SK-N-SH (cell line): Measurements from ENCODE around the gene ARHGAP11A.

Experiments
- EP300 ChIP-seq, 2 experiments: IDR thresholded peaks; 2 replicates each; pipeline versions ENCODE4 v1.4.0 to v1.6.1; 2012; ENCODE audit warnings: borderline replicate concordance in 1 of 2, low read depth in 1 of 2, low read length in 1 of 2
- FOSL2 ChIP-seq: IDR thresholded peaks from 2 replicates; pipeline ENCODE4 v1.4.0; 2012; ENCODE audit warnings: low read depth, mild to moderate bottlenecking, moderate library complexity, borderline replicate concordance
- FOXM1 ChIP-seq: IDR thresholded peaks from 2 replicates; pipeline ENCODE4 v1.4.0; 2012; ENCODE audit warnings: low read depth, mild to moderate bottlenecking
- GATA2 ChIP-seq: sonication (generic); formaldehyde crosslinking; IDR thresholded peaks from 2 replicates; pipeline ENCODE4 v1.5.0; 2020; ENCODE audit warnings: mild to moderate bottlenecking, missing genetic modification reagents
- NRF1 ChIP-seq: IDR thresholded peaks from 2 replicates; pipeline ENCODE4 v1.6.1; 2012; ENCODE audit warnings: low read depth, mild to moderate bottlenecking, low read length
- PBX3 ChIP-seq: IDR thresholded peaks from 2 replicates; pipeline ENCODE4; 2012
- POLR2AphosphoS5 ChIP-seq: IDR thresholded peaks from 2 replicates; pipeline ENCODE4 v1.6.1; 2012; ENCODE audit warnings: low read depth, low read length
- RAD21 ChIP-seq: IDR thresholded peaks from 2 replicates; pipeline ENCODE4 v1.6.1; 2012; ENCODE audit warnings: mild to moderate bottlenecking, low read length
- SMC3 ChIP-seq: IDR thresholded peaks from 2 replicates; pipeline ENCODE4 v1.6.1; 2012; ENCODE audit warnings: low read depth, low read length, improper control_type of control experiment
- TAF1 ChIP-seq: IDR thresholded peaks from 2 replicates; pipeline ENCODE4 v1.6.1; 2012; ENCODE audit warnings: low read depth, mild to moderate bottlenecking, low read length, moderate library complexity, borderline replicate concordance
- TF ChIP-seq, protein P1 (sequence below): fragments of 200-600 bp; sonication (generic); IDR thresholded peaks from 2 replicates; pipeline ENCODE4 v1.6.1; 2017; ENCODE audit warnings: antibody characterized with exemption, mild to moderate bottlenecking, moderate library complexity
- TF ChIP-seq, protein P2 (sequence below): fragments of 150-350 bp; IDR thresholded peaks from 2 replicates; pipeline ENCODE4 v1.6.1; 2017; ENCODE audit warnings: antibody characterized with exemption, low read length, low read depth, borderline replicate concordance
- TF ChIP-seq, protein P3 (sequence below): IDR thresholded peaks from 2 replicates; pipeline ENCODE4 v1.4.0; 2012; ENCODE audit warnings: low read depth

DNA sequence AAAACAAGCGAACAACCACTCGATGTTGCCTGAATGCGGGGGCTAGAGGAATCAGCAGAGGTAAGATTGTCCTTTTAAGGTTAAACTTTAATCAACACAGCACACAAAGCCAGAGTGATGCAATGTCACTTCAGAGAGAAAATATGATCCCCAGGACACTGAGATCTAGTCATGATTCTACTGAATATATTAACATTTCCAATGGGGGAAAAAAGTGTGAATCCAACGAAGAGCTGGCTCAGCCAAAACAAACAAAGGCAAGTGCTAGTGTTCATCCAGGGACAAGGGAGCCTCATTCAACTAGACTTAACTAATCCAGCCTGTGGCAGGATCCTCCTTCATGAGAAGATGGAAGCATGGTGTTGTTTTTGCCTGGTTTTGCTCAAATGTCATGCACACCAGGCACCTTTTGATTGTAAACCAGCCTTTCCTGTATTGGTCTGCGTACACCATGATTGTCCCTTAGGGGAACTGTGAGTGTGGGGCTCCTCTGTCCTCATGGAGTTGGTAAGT is 62.0 kb downstream of the ARHGAP11A start:
- TF ChIP-seq, protein P1, sequence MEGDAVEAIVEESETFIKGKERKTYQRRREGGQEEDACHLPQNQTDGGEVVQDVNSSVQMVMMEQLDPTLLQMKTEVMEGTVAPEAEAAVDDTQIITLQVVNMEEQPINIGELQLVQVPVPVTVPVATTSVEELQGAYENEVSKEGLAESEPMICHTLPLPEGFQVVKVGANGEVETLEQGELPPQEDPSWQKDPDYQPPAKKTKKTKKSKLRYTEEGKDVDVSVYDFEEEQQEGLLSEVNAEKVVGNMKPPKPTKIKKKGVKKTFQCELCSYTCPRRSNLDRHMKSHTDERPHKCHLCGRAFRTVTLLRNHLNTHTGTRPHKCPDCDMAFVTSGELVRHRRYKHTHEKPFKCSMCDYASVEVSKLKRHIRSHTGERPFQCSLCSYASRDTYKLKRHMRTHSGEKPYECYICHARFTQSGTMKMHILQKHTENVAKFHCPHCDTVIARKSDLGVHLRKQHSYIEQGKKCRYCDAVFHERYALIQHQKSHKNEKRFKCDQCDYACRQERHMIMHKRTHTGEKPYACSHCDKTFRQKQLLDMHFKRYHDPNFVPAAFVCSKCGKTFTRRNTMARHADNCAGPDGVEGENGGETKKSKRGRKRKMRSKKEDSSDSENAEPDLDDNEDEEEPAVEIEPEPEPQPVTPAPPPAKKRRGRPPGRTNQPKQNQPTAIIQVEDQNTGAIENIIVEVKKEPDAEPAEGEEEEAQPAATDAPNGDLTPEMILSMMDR, result no peak
- no peak for TF ChIP-seq POLR2AphosphoS5
- no peak for TF ChIP-seq PBX3
- TF ChIP-seq FOSL2, result no peak
- no peak for TF ChIP-seq RAD21
- TF ChIP-seq TAF1, result no peak
- TF ChIP-seq, protein P2, sequence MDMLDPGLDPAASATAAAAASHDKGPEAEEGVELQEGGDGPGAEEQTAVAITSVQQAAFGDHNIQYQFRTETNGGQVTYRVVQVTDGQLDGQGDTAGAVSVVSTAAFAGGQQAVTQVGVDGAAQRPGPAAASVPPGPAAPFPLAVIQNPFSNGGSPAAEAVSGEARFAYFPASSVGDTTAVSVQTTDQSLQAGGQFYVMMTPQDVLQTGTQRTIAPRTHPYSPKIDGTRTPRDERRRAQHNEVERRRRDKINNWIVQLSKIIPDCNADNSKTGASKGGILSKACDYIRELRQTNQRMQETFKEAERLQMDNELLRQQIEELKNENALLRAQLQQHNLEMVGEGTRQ, result no peak
- TF ChIP-seq SMC3, result no peak
- TF ChIP-seq, protein P3, sequence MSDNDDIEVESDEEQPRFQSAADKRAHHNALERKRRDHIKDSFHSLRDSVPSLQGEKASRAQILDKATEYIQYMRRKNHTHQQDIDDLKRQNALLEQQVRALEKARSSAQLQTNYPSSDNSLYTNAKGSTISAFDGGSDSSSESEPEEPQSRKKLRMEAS, result no peak
- no peak for TF ChIP-seq NRF1
- no peak for TF ChIP-seq EP300 (IDR thresholded peaks at IDR 0.05; ENCODE audit: borderline replicate concordance in 1 of 2, low read depth in 1 of 2, low read length in 1 of 2)
- no peak for TF ChIP-seq FOXM1
- TF ChIP-seq GATA2 (CRISPR knock-in tag), result no peak
